GM12873 (cell line): ENCODE results near the gene CDC42SE1.
A peak's percentile ranks its signal among the peaks of the same experiment; 100 is the strongest.

ENCODE experiments used
- TF ChIP-seq, protein P1 (sequence below): IDR thresholded peaks from 2 replicates; pipeline ENCODE4 v1.5.1; 2012; ENCODE audit warnings: low read depth, mild to moderate bottlenecking, moderate library complexity, low read length, control low read depth; ENCODE audit not compliant: insufficient read depth; ENCODE audit errors: missing control alignments

Gene CDC42SE1

DNA sequence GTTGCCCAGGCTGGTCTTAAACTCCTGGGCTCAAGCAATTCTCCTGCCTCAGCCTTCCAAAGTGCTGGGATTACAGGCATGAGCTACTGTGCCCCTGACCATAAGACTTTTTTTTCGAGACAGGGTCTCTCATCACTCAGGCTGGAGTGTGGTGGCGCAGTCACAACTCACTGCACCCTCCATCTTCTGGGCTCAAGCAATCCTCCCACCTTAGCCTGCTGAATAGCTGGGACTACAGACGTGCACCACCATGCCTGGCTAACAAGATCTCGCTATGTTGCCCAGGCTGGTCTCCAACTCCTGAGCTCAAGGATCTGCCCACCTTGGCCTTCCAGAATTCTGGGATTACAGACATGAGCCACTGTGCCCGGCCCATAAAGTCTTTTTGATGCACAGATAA, 10.0 kb downstream of the CDC42SE1 start:
- TF ChIP-seq, protein P1, sequence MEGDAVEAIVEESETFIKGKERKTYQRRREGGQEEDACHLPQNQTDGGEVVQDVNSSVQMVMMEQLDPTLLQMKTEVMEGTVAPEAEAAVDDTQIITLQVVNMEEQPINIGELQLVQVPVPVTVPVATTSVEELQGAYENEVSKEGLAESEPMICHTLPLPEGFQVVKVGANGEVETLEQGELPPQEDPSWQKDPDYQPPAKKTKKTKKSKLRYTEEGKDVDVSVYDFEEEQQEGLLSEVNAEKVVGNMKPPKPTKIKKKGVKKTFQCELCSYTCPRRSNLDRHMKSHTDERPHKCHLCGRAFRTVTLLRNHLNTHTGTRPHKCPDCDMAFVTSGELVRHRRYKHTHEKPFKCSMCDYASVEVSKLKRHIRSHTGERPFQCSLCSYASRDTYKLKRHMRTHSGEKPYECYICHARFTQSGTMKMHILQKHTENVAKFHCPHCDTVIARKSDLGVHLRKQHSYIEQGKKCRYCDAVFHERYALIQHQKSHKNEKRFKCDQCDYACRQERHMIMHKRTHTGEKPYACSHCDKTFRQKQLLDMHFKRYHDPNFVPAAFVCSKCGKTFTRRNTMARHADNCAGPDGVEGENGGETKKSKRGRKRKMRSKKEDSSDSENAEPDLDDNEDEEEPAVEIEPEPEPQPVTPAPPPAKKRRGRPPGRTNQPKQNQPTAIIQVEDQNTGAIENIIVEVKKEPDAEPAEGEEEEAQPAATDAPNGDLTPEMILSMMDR: no peak

DNA sequence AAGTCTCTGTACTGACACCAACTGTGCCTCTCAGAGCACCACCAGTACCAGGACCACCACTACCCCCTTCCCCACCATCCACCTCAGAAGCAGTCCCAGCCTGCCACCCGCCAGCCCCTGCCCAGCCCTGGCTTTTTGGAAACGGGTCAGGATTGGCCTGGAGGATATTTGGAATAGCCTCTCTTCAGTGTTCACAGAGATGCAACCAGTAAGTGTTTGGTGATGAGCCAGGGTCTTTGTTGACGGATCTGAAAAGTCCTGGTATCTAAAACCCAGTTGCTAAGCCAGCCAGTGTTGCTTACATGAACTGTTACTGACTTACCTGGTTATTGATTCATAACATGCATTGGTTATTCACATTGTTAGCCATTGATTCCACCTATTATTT, 10.8 kb downstream of the CDC42SE1 start:
- TF ChIP-seq, protein P1: peak; percentile 70

DNA sequence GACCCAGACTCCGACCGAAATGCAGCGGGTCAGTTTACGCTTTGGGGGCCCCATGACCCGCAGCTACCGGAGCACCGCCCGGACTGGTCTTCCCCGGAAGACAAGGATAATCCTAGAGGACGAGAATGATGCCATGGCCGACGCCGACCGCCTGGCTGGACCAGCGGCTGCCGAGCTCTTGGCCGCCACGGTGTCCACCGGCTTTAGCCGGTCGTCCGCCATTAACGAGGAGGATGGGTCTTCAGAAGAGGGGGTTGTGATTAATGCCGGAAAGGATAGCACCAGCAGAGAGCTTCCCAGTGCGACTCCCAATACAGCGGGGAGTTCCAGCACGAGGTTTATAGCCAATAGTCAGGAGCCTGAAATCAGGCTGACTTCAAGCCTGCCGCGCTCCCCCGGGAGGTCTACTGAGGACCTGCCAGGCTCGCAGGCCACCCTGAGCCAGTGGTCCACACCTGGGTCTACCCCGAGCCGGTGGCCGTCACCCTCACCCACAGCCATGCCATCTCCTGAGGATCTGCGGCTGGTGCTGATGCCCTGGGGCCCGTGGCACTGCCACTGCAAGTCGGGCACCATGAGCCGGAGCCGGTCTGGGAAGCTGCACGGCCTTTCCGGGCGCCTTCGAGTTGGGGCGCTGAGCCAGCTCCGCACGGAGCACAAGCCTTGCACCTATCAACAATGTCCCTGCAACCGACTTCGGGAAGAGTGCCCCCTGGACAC, 11.3 kb downstream of the CDC42SE1 start:
- TF ChIP-seq, protein P1: no peak

DNA sequence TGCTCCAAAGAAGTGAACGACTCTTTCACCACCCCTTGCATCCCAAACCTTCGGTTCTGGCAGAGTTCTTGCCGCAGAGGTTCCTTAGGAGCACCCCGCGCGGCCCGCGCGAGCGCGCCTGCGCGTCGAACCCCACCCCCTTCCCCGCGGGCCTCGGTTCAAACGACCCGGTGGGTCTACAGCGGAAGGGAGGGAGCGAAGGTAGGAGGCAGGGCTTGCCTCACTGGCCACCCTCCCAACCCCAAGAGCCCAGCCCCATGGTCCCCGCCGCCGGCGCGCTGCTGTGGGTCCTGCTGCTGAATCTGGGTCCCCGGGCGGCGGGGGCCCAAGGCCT, 11.9 kb downstream of the CDC42SE1 start, which contains the start of gene C1orf56:
TSS of gene C1orf56 (plus strand) at position 161 of the 334 bp plus-strand sequence. CDS start at position 258, 97 bp downstream.
- TF ChIP-seq, protein P1: no peak

DNA sequence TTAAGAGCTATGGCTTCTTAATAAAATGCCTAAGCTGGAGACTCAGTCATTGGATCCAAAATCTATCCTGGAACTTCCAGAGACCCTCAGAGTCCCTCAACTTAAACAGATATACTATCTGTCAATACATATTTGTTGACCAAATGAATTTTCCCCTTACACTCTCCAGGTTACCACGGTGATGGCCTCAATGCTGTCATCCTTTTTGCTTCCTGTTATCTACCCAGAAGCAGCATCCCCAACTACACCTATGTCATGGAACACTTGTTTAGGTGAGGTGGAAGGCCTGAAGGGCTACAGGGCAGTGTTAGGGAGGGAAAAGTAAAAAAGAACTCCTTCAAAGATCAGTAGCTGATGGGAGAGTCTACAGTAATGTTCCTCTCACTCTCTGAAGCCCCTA, 16.3 kb downstream of the CDC42SE1 start:
- TF ChIP-seq, protein P1: no peak

DNA sequence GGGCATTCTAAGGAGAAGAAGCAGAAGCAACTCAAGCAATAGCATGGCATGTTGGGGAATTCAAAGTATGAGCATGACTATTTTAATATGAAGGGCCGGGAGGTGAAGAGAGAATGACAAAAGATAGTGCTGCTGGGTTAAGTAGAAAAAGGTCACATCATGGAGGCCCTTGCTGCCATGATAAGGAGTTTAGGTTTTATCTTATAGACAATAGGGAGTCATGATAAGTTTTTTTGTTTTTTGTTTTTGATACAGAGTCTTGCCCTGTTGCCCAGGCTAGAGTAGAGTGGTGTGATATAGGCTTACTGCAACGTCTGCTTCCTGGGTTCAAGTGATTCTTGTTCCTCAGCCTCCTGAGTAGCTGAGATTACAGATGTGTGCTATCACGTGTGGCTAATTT, 19.9 kb downstream of the CDC42SE1 start:
- TF ChIP-seq, protein P1: no peak

DNA sequence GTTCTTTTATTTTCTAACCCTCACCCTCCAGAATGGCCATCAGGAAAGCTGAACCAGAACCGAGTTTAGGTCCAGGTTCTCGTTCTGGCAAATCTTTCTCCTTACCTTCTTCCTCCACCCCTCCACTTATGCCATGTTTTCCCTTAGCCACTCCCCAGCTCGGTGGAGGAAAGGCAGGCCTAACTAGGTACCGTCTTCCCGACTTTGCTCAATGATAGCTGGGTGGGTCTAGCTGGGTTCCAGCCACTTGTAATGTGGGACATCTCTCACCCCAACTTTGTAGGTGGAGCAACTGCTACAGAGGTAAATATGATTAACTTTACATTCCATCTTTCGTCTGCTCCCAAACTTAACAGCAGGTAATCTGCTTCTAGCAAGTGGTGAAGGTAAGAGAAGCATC, 22.4 kb downstream of the CDC42SE1 start:
- TF ChIP-seq, protein P1: no peak
